WI38 (cell line): ENCODE measurements around the gene AXIN2.
"Not testable (repeated sequence)": the region's sequence is repeated elsewhere in the genome, so short reads cannot be mapped to it uniquely, and the experiment has no call there.

Experiments
- H3K4me3 ChIP-seq: 2 replicates; pipeline ENCODE4 v1.5.1; 2011; ENCODE audit warnings: low read depth, mild to moderate bottlenecking, control low read depth, low read length
- TF ChIP-seq, protein P1 (sequence below): IDR thresholded peaks from 2 replicates; pipeline ENCODE4 v1.5.1; 2012; ENCODE audit warnings: low read depth, mild to moderate bottlenecking, control low read depth, low read length

Gene AXIN2

DNA sequence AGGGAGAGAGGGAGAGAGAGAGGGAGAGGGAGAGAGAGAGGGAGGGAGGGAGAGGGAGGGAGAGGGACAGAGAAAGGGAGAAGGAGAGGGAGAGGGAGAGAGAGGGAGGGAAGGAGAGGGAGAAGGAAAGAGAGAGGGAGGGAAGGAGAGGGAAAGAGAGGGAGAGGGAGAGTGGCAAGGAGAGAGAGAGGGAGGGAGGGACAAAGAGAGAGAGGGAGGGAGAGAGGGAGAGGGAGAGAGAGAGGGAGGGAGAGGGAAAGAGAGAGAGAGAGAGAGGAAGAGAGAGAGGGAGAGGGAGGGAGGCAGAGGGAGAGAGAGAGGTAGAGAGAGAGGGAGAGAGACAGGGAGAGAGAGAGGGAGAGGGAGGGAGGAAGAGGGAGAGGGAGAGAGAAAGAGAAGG, 73.5 kb downstream of the AXIN2 start:
- TF ChIP-seq, protein P1, sequence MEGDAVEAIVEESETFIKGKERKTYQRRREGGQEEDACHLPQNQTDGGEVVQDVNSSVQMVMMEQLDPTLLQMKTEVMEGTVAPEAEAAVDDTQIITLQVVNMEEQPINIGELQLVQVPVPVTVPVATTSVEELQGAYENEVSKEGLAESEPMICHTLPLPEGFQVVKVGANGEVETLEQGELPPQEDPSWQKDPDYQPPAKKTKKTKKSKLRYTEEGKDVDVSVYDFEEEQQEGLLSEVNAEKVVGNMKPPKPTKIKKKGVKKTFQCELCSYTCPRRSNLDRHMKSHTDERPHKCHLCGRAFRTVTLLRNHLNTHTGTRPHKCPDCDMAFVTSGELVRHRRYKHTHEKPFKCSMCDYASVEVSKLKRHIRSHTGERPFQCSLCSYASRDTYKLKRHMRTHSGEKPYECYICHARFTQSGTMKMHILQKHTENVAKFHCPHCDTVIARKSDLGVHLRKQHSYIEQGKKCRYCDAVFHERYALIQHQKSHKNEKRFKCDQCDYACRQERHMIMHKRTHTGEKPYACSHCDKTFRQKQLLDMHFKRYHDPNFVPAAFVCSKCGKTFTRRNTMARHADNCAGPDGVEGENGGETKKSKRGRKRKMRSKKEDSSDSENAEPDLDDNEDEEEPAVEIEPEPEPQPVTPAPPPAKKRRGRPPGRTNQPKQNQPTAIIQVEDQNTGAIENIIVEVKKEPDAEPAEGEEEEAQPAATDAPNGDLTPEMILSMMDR = no peak
- no peak overlapping the region for H3K4me3 ChIP-seq

GRCh38 chr17:65487161-65487560, 74.3 kb downstream of the AXIN2 start:
- no peak overlapping the region for H3K4me3 ChIP-seq
- TF ChIP-seq, protein P1 = no peak

DNA sequence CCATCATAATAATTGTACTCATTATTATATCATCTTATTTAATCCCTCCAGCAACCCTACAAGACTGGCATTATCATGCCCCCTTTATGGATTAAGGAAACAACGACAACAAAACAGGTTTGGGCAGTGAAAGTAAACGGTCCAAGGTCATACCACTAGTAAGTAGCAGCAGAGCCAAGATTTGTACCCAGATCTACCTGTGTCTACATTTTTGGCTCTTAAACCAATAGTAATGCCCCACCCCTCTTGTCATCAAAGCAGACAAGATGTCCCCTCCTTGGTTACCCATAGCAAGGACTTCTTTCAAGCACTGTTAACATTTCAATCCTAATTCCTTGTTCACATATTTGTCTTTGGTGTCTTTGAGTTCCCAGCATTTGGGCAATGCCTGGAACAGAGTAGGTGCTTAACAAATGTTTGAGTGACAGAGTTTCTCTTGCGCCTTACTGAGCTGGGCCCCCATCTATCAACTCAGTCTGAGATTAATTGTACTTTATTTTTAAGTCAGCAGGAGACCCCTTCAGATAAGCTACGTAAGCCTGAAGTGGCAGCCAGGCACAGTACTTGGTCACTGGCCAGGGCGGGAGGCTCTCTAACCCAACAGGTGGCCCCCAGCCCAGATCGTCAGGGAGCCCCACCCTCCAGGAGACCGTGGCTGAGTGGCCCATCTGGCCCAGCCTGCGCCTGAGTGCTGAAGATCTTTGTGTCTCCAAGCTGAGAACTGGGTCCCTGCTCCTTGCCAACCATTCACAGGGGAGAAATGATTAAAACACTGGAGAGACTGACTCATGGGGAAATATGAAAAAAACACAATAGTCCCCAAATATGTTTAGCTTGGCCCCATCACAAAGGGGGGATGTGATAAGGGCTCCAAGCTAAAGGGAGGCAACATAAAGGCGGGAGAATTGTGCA, 75.8 kb downstream of the AXIN2 start:
- TF ChIP-seq, protein P1 = no peak
- H3K4me3 ChIP-seq = no peak overlapping the region

DNA sequence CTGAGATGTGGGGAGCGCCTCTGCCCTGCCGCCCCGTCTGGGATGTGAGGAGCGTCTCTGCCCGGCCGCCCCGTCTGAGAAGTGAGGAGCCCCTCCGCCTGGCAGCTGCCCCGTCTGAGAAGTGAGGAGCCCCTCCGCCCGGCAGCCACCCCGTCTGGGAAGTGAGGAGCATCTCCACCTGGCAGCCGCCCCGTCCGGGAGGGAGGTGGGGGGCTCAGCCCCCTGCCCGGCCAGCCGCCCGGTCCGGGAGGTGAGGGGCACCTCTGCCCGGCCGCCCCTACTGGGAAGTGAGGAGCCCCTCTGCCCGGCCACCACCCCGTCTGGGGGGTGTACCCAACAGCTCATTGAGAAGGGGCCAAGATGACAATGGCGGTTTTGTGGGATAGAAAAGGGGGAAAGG, 77.0 kb downstream of the AXIN2 start:
- H3K4me3 ChIP-seq = not testable (repeated sequence)

GRCh38 chr17:65483438-65483837, 78.0 kb downstream of the AXIN2 start:
- no peak overlapping the region for H3K4me3 ChIP-seq
- TF ChIP-seq, protein P1 = no peak

GRCh38 chr17:65482201-65482600, 79.2 kb downstream of the AXIN2 start:
- no peak overlapping the region for H3K4me3 ChIP-seq
- TF ChIP-seq, protein P1 = no peak

GRCh38 chr17:65479282-65479681, 82.2 kb downstream of the AXIN2 start:
- TF ChIP-seq, protein P1 = no peak
- no peak overlapping the region for H3K4me3 ChIP-seq
